HCT116 (cell line): Measurements from ENCODE around the gene MAP4K4. TPM values are rescaled to one million over a fixed set of nuclear protein-coding genes. Genes with fewer than 3 reads are reported as not detected.

Experiments
- ATAC-seq: fragments of 200-7000 bp; cut with Tn5 transposase; 2 replicates; pipeline ENCODE4 v1.9.1; 2020; ENCODE audit warnings: mild to moderate bottlenecking, moderate library complexity
- Bru-seq: library from RNA; stranded (reverse); fragments of 400-500 nt; gene quantifications from one replicate; lab custom pipeline; 2021; lab: Mats Ljungman, UMichigan
- BruChase-seq, 2 experiments: library from RNA; stranded (reverse); fragments of 400-500 nt; gene quantifications; one replicate each; lab custom pipeline; 2021; lab: Mats Ljungman, UMichigan
- BruUV-seq: library from RNA; stranded (reverse); fragments of 400-500 nt; replicated peaks from 2 replicates; lab custom pipeline; 2021; lab: Mats Ljungman, UMichigan
- CTCF ChIA-PET: fragments of 300-600 bp; sonication (Branson Sonifier 250); formaldehyde crosslinking; loops from one replicate; lab custom pipeline; 2021; ENCODE audit warnings: antibody characterized with exemption; lab: Charles Lee
- POLR2A ChIA-PET: fragments of 300-600, 350-600 bp; sonication (Branson Sonifier 250); formaldehyde crosslinking; loops from one replicate; lab custom pipeline; 2021; ENCODE audit warnings: antibody characterized with exemption; lab: Charles Lee
- RAD21 ChIA-PET, 2 experiments: fragments of 300-600 bp; sonication (Branson Sonifier 250); formaldehyde crosslinking; loops; one replicate each; lab custom pipeline; 2023; ENCODE audit warnings: low total read pairs in 2 of 2; ENCODE audit not compliant: uncharacterized antibody in 2 of 2, unreplicated experiment in 2 of 2, low non-redundant PET in 1 of 2; lab: Charles Lee
- DNase-seq: peaks from one replicate; pipeline ENCODE4 v3.0.0-alpha.2; 2010; ENCODE audit warnings: low read depth, low spot score
- H2AFZ ChIP-seq: fragments of 200-600 bp; shearing (Covaris generic), sonication (generic); 2 replicates; pipeline ENCODE4 v1.6.1; 2017; ENCODE audit warnings: low read depth, mixed run types, mixed read lengths, antibody characterized with exemption, low read length; ENCODE audit not compliant: poor library complexity, severe bottlenecking
- H3K27ac ChIP-seq: 2 replicates; pipeline ENCODE4 v1.5.1; 2012; ENCODE audit warnings: low read depth, low read length
- H3K27me3 ChIP-seq: fragments of 200-600 bp; sonication (generic); 2 replicates; pipeline ENCODE4 v1.6.1; 2016; ENCODE audit warnings: mixed run types, low read length, mixed read lengths; ENCODE audit not compliant: insufficient read depth
- H3K36me3 ChIP-seq, 2 experiments: fragments of 200-500 bp in 1 of 2; fragments of 200-600 bp in 1 of 2; sonication (Bioruptor generic) in 1 of 2; sonication (generic) in 1 of 2; 2 replicates each; pipeline versions ENCODE4 v1.5.1 to v1.6.1; 2014 to 2016; ENCODE audit warnings: low read length in 2 of 2, inconsistent platforms in 1 of 2, mixed read lengths in 1 of 2, mixed run types in 1 of 2; ENCODE audit not compliant: insufficient read depth in 2 of 2, control insufficient read depth in 1 of 2
- H3K4me1 ChIP-seq, 2 experiments: fragments of 200-600 bp in 1 of 2; sonication (generic) in 1 of 2; 2 replicates each; pipeline versions ENCODE4 v1.5.1 to v1.6.1; 2012 to 2017; ENCODE audit warnings: low read length in 2 of 2, inconsistent platforms in 1 of 2, mild to moderate bottlenecking in 1 of 2, mixed read lengths in 1 of 2, mixed run types in 1 of 2, moderate library complexity in 1 of 2; ENCODE audit not compliant: insufficient read depth in 2 of 2, control insufficient read depth in 1 of 2
- H3K4me2 ChIP-seq: fragments of 200-600 bp; sonication (generic); 2 replicates; pipeline ENCODE4 v1.6.1; 2017; ENCODE audit warnings: mixed run types, low read length, mixed read lengths
- H3K4me3 ChIP-seq, 2 experiments: fragments of 200-600 bp in 1 of 2; sonication (generic) in 1 of 2; replicated peaks in 1 of 2; 2 replicates each; pipeline ENCODE4 v1.5.1; 2011 to 2016; ENCODE audit warnings: low read length in 2 of 2, control low read depth in 1 of 2, low read depth in 1 of 2, mild to moderate bottlenecking in 1 of 2, mixed read lengths in 1 of 2, mixed run types in 1 of 2
- H3K79me2 ChIP-seq: fragments of 200-600 bp; sonication (generic); 2 replicates; pipeline ENCODE4 v1.6.1; 2017; ENCODE audit warnings: mild to moderate bottlenecking, mixed run types, low read length, moderate library complexity, mixed read lengths; ENCODE audit not compliant: insufficient read depth
- H3K9ac ChIP-seq: fragments of 200-600 bp; sonication (generic); 2 replicates; pipeline ENCODE4 v1.6.1; 2016; ENCODE audit warnings: low read length, mixed read lengths
- H3K9me2 ChIP-seq: fragments of 200-600 bp; sonication (generic), shearing (Covaris generic); 2 replicates; pipeline ENCODE4 v1.6.1; 2017; ENCODE audit warnings: mixed run types, mild to moderate bottlenecking, moderate library complexity; ENCODE audit not compliant: insufficient read depth
- H3K9me3 ChIP-seq, 2 experiments: fragments of 200-500 bp in 1 of 2; fragments of 200-600 bp in 1 of 2; sonication (Bioruptor generic) in 1 of 2; sonication (generic) in 1 of 2; 2 replicates each; pipeline ENCODE4 v1.6.1; 2014 to 2017; ENCODE audit warnings: low read length in 2 of 2, mixed read lengths in 2 of 2, inconsistent platforms in 1 of 2, low read depth in 1 of 2, mild to moderate bottlenecking in 1 of 2, mixed run types in 1 of 2, moderate library complexity in 1 of 2; ENCODE audit not compliant: control insufficient read depth in 1 of 2, insufficient read depth in 1 of 2
- H4K20me1 ChIP-seq: fragments of 200-600 bp; sonication (generic), shearing (Covaris generic); 2 replicates; pipeline ENCODE4 v1.6.1; 2017; ENCODE audit warnings: mixed run types, mild to moderate bottlenecking, moderate library complexity; ENCODE audit not compliant: insufficient read depth
- EGR1 ChIP-seq: IDR thresholded peaks from 2 replicates; pipeline ENCODE4 v1.6.1; 2012; ENCODE audit warnings: low read depth
- ELF1 ChIP-seq: IDR thresholded peaks from 2 replicates; pipeline ENCODE4 v1.6.1; 2012; ENCODE audit warnings: low read depth, borderline replicate concordance
- MAX ChIP-seq: IDR thresholded peaks from 2 replicates; pipeline ENCODE4 v1.6.1; 2012
- POLR2A ChIP-seq: IDR thresholded peaks from 2 replicates; pipeline ENCODE4 v1.7.0; 2011; ENCODE audit warnings: borderline replicate concordance; ENCODE audit not compliant: insufficient read depth, insufficient read length; ENCODE audit errors: extremely low read depth
- POLR2AphosphoS5 ChIP-seq: IDR thresholded peaks from 2 replicates; pipeline ENCODE4 v1.6.1; 2011; ENCODE audit warnings: mild to moderate bottlenecking, low read depth, low read length, moderate library complexity
- RAD21 ChIP-seq: IDR thresholded peaks from 2 replicates; pipeline ENCODE4 v1.6.1; 2012; ENCODE audit warnings: low read depth, mild to moderate bottlenecking
- SIN3A ChIP-seq: IDR thresholded peaks from 2 replicates; pipeline ENCODE4 v1.6.1; 2012; ENCODE audit warnings: low read depth
- YY1 ChIP-seq: IDR thresholded peaks from 2 replicates; pipeline ENCODE4 v1.6.1; 2011; ENCODE audit warnings: low read length, low read depth, moderate library complexity, mild to moderate bottlenecking; ENCODE audit not compliant: insufficient replicate concordance; ENCODE audit errors: extremely low read depth
- ZFX ChIP-seq: fragments of 450-650 bp; IDR thresholded peaks from 2 replicates; pipeline ENCODE4 v1.6.1; 2017
- intact Hi-C: fragments of 100-400 bp; cut with micrococcal nuclease; formaldehyde crosslinking; loops from 2 replicates; pipeline ENCODE4 v1.10.0; 2022
- long read RNA-seq: library from polyadenylated mRNA; unstranded; transcript quantifications from one replicate; pipeline ENCODE4 v2.0.0, GENCODE V29; 2021; ENCODE audit not compliant: unreplicated experiment
- polyA plus RNA-seq: library from polyadenylated mRNA; unstranded; fragments of >200 nt; gene quantifications from 2 replicates; pipeline ENCODE4 v1.2.1, GENCODE V29; 2012; ENCODE audit warnings: missing spikeins
- total RNA-seq: library from RNA; stranded (reverse); gene quantifications from one replicate; pipeline ENCODE4 v1.2.1, GENCODE V29; 2021; ENCODE audit not compliant: unreplicated experiment
- TF ChIP-seq, protein P1 (sequence below), 3 experiments: fragments of 200-600 bp in 1 of 3; sonication (generic) in 1 of 3; IDR thresholded peaks in 2 of 3; conservative IDR thresholded peaks in 1 of 3; 2 replicates each; pipeline ENCODE4 v1.5.1; 2012 to 2017; ENCODE audit warnings: low read depth in 2 of 3, low read length in 2 of 3, antibody characterized with exemption in 1 of 3, borderline replicate concordance in 1 of 3, control low read depth in 1 of 3, mild to moderate bottlenecking in 1 of 3, mixed read lengths in 1 of 3, mixed run types in 1 of 3, moderate library complexity in 1 of 3; ENCODE audit not compliant: insufficient read depth in 1 of 3

The MAP4K4 gene
- total RNA-seq (62.3 TPM), Bru-seq, nascent RNA (percentile 87 among the genes with signal in this experiment), BruChase-seq, experiment 1, labeled RNA remaining after a 6-hour chase (percentile 82 among the genes with signal in this experiment), BruChase-seq, experiment 2, labeled RNA remaining after a 2-hour chase (percentile 78 among the genes with signal in this experiment)
- polyA plus RNA-seq = 36.3 and 44.3 TPM in 2 replicates
- long read RNA-seq, full-length matches to known transcripts = 2 of 74 reads
- long read RNA-seq, partial matches to known transcripts = 30 of 74 reads
- long read RNA-seq, other reads (novel, unspliced or antisense) = 42 of 74 reads

- Histone ChIP-seq H3K9me3 (no peaks in the 10 kb centered on the region), H3K9ac (peak within 1 kb of the TSS; percentile 73), H3K9me2 (no peaks in the 10 kb centered on the region), H3K4me1 (peaks cover 8 to 23% of the 10 kb centered on the region in 2 experiments; a peak in 3 of 4 replicates), H3K27me3 (no peaks in the 10 kb centered on the region), H3K4me2 (peak within 1 kb of the TSS; percentile 82), H3K4me3 (peak within 1 kb of the TSS; percentile 69 to 82), H2AFZ (peak within 1 kb of the TSS; percentile 7), H4K20me1 (no peaks in the 10 kb centered on the region), H3K79me2 (peaks cover 43% of the 10 kb centered on the region), H3K36me3 (no peaks in the 10 kb centered on the region), H3K27ac (peak within 1 kb of the TSS; percentile 89)
- peak; percentile 83 for ATAC-seq
- BruUV-seq = no TSS peak
- TF ChIP-seq MAX (peak; percentile 45; the same call in 1 of the 2 replicates), POLR2AphosphoS5 (peak; percentile 63), YY1 (peak; percentile 85), ZFX (peak; percentile 89; the same call in 1 of the 2 replicates), POLR2A (no peak), RAD21 (peak; percentile 16), ELF1 (no peak), SIN3A (peak; percentile 57; the same call in 1 of the 2 replicates), EGR1 (peak; percentile 59)
- TF ChIP-seq, protein P1, sequence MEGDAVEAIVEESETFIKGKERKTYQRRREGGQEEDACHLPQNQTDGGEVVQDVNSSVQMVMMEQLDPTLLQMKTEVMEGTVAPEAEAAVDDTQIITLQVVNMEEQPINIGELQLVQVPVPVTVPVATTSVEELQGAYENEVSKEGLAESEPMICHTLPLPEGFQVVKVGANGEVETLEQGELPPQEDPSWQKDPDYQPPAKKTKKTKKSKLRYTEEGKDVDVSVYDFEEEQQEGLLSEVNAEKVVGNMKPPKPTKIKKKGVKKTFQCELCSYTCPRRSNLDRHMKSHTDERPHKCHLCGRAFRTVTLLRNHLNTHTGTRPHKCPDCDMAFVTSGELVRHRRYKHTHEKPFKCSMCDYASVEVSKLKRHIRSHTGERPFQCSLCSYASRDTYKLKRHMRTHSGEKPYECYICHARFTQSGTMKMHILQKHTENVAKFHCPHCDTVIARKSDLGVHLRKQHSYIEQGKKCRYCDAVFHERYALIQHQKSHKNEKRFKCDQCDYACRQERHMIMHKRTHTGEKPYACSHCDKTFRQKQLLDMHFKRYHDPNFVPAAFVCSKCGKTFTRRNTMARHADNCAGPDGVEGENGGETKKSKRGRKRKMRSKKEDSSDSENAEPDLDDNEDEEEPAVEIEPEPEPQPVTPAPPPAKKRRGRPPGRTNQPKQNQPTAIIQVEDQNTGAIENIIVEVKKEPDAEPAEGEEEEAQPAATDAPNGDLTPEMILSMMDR (IDR thresholded peaks at IDR 0.05 in 2 of 3, conservative IDR thresholded peaks at IDR 0.05 in 1 of 3; ENCODE audit: borderline replicate concordance in 1 of 3, insufficient read depth in 1 of 3, low read depth in 2 of 3, low read length in 2 of 3) = peak in 1 of 3 experiments; percentile 6; a peak in 1 of 6 replicates
- ChIA-PET CTCF (interaction anchor here (0.8 to 1.5 kb wide), 3 partner anchors 29 to 62 kb away, joined by 3 to 4 read pairs (median 3); no protein-coding TSS in a partner anchor), POLR2A (interaction anchor here (0.9 to 1.1 kb wide), 2 partner anchors 25 to 355 kb away, joined by 3 read pairs; no protein-coding TSS in a partner anchor), RAD21 (no interaction called here)
- intact Hi-C loops = loop anchor here (1.0 to 5.0 kb wide), 3 partner anchors 93 to 355 kb away; no protein-coding TSS in a partner anchor
- DNase-seq = peak; percentile 44
These were observed at the start of gene MAP4K4 for GRCh38 chr2:101697124-101698013. MAP4K4 (plus strand) TSS chr2:101697707; CDS start chr2:101698081, 374 bp downstream.
